Measurements from ENCODE around the gene HDDC2. TPM values are rescaled to one million over a fixed set of nuclear protein-coding genes. Genes with fewer than 3 reads are reported as not detected.

HDDC2 gene
- total RNA-seq, 4 donors from 2014 or later = 19.9 to 56.9 (median 40.8) TPM

DNA sequence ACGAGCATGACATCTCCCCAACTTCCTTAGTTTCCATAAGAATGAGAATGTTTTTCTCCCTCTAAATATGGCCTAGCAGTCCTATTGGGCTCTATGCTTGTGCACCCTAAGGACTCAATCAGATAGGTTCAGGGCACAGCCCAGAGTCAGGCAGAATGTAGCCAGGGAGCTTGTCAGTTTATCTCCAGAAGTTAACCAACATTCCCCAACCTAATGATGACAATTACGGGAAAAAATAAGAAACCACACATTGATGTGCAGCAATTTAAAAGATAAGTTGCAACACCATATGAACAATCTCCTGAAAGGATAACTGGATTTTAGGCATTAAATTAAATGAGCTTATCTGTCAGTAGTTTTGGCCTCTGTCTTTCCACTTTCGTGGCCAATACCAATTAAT is 71.1 kb downstream of the HDDC2 start:
- Histone ChIP-seq H3K4me3 (no peak overlapping the region), H3K4me1 (no peaks in the 10 kb centered on the region), H3K27me3 (no peaks in the 10 kb centered on the region), H3K27ac (no peak overlapping the region), H3K9me3 (no peaks in the 10 kb centered on the region), H3K36me3 (no peaks in the 10 kb centered on the region)
- DNase-seq = no peak
- TF ChIP-seq POLR2A (IDR thresholded peaks at IDR 0.05) = no peak
- TF ChIP-seq, protein P1, sequence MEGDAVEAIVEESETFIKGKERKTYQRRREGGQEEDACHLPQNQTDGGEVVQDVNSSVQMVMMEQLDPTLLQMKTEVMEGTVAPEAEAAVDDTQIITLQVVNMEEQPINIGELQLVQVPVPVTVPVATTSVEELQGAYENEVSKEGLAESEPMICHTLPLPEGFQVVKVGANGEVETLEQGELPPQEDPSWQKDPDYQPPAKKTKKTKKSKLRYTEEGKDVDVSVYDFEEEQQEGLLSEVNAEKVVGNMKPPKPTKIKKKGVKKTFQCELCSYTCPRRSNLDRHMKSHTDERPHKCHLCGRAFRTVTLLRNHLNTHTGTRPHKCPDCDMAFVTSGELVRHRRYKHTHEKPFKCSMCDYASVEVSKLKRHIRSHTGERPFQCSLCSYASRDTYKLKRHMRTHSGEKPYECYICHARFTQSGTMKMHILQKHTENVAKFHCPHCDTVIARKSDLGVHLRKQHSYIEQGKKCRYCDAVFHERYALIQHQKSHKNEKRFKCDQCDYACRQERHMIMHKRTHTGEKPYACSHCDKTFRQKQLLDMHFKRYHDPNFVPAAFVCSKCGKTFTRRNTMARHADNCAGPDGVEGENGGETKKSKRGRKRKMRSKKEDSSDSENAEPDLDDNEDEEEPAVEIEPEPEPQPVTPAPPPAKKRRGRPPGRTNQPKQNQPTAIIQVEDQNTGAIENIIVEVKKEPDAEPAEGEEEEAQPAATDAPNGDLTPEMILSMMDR (IDR thresholded peaks at IDR 0.05) = no peak

DNA sequence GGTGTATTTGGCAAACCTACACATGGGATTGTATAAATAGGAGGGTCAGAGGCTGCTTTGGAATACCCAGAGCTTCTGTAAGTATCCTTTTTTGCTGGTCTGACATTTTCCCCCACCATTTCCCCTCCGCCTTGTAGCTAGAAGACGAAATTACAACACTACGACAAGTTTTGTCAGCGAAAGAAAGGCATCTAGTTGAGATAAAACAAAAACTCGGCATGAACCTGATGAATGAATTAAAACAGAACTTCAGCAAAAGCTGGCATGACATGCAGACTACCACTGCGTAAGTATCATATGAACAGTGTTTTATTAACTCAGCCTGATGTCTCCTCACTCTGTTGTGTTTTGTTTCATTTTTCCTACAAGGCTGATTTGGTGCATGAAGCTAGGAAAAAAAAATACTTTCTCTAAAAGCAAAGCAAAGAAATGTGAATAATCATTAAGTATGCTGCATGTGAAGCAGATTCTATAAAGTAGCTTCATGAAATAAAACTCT is 72.7 kb downstream of the HDDC2 start:
- DNase-seq = no peak
- Histone ChIP-seq H3K4me3 (no peak overlapping the region), H3K27ac (no peak overlapping the region), H3K9me3 (no peaks in the 10 kb centered on the region), H3K36me3 (no peaks in the 10 kb centered on the region), H3K4me1 (no peaks in the 10 kb centered on the region), H3K27me3 (no peaks in the 10 kb centered on the region)
- TF ChIP-seq, protein P1 (IDR thresholded peaks at IDR 0.05) = no peak
- no peak for TF ChIP-seq POLR2A (IDR thresholded peaks at IDR 0.05)

DNA sequence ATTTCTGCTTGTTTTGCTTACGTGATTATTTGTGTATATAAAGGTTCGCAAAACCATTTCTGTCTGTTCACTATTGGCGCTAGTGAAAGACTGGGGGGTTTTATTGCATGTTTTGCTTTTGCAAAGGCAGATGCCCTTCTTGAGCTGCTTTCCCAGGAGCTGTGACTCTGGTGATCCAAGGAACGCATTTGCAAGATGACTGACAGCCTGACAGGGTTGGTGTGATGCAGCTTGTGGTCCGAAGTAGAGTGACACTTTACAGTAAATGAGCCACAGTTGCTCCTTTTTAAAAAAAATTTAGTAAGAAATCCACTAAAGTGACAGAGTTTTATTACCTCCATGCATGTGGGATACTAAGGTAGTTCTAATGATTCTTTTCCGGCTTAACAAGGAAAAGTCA is 74.5 kb downstream of the HDDC2 start:
- no peak for TF ChIP-seq POLR2A (IDR thresholded peaks at IDR 0.05)
- TF ChIP-seq, protein P1 (IDR thresholded peaks at IDR 0.05) = no peak
- no peak overlapping the region for H3K27ac ChIP-seq
- DNase-seq = no peak
- H3K4me1 ChIP-seq = peaks cover 0 to 1% (median 0%) of the 10 kb centered on the region in 4 donors
- no peaks in the 10 kb centered on the region for H3K27me3 ChIP-seq
- no peak overlapping the region for H3K4me3 ChIP-seq
- no peaks in the 10 kb centered on the region for H3K36me3 ChIP-seq
- no peaks in the 10 kb centered on the region for H3K9me3 ChIP-seq

Other genes with a start within 250 kb of the HDDC2 start
- 10 to 100 TPM; 13.4 to 39.6 (median 21.2) TPM for gene TPD52L1, start 148.2 kb downstream of the HDDC2 start, total RNA-seq

All from Peyer's patch (tissue), 4 donors.